ENCODE measurements around the gene ANXA6. TPM values are rescaled to one million over a fixed set of nuclear protein-coding genes. Genes with fewer than 3 reads are reported as not detected.

ANXA6 gene
- total and polyA plus RNA-seq, 2 of the 4 experiments (the other 2 are of a cell fraction) = 355 to 610 TPM

GRCh38 chr5:151186052-151186451, 28.5 kb upstream of the ANXA6 start:
- no peak overlapping the region for H2BK120ac ChIP-seq (ENCODE audit: low read depth, low read length)
- H3K9ac ChIP-seq (ENCODE audit: low read depth, low read length) = no peak overlapping the region
- H3K14ac ChIP-seq (replicated peaks; ENCODE audit: low read depth, low read length) = no peak overlapping the region
- no peak overlapping the region for H4K91ac ChIP-seq (ENCODE audit: insufficient read depth, low read depth, low read length)
- no peak overlapping the region for H3K27ac ChIP-seq (ENCODE audit: insufficient read depth, low read length)
- dilution Hi-C loops (cut with HindIII; ENCODE audit: low sequenced_read_pairs, unreplicated experiment) = no loop called here
- TF ChIP-seq FOS (IDR thresholded peaks at IDR 0.05; ENCODE audit: low read depth, low read length) = no peak
- TF ChIP-seq, protein P1, sequence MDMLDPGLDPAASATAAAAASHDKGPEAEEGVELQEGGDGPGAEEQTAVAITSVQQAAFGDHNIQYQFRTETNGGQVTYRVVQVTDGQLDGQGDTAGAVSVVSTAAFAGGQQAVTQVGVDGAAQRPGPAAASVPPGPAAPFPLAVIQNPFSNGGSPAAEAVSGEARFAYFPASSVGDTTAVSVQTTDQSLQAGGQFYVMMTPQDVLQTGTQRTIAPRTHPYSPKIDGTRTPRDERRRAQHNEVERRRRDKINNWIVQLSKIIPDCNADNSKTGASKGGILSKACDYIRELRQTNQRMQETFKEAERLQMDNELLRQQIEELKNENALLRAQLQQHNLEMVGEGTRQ (IDR thresholded peaks at IDR 0.05; ENCODE audit: low read depth, low read length) = no peak
- TF ChIP-seq MAZ (IDR thresholded peaks at IDR 0.05; ENCODE audit: borderline replicate concordance, low read depth, low read length) = no peak
- TF ChIP-seq SMC3 (IDR thresholded peaks at IDR 0.05; ENCODE audit: low read depth, low read length) = no peak
- no peak for TF ChIP-seq RFX5 (IDR thresholded peaks at IDR 0.05; ENCODE audit: low read depth, low read length)
- no peak for TF ChIP-seq CHD1 (IDR thresholded peaks at IDR 0.05; ENCODE audit: low read depth, low read length)
- TF ChIP-seq POLR2A (IDR thresholded peaks at IDR 0.05; ENCODE audit: low read depth, low read length) = no peak
- no peak for TF ChIP-seq MXI1 (IDR thresholded peaks at IDR 0.05; ENCODE audit: borderline replicate concordance, low read depth, low read length)
- no peak for TF ChIP-seq CEBPB (IDR thresholded peaks at IDR 0.05; ENCODE audit: low read depth, low read length)
- no peak for TF ChIP-seq RCOR1 (IDR thresholded peaks at IDR 0.05; ENCODE audit: insufficient replicate concordance, low read length)
- TF ChIP-seq, protein P2, sequence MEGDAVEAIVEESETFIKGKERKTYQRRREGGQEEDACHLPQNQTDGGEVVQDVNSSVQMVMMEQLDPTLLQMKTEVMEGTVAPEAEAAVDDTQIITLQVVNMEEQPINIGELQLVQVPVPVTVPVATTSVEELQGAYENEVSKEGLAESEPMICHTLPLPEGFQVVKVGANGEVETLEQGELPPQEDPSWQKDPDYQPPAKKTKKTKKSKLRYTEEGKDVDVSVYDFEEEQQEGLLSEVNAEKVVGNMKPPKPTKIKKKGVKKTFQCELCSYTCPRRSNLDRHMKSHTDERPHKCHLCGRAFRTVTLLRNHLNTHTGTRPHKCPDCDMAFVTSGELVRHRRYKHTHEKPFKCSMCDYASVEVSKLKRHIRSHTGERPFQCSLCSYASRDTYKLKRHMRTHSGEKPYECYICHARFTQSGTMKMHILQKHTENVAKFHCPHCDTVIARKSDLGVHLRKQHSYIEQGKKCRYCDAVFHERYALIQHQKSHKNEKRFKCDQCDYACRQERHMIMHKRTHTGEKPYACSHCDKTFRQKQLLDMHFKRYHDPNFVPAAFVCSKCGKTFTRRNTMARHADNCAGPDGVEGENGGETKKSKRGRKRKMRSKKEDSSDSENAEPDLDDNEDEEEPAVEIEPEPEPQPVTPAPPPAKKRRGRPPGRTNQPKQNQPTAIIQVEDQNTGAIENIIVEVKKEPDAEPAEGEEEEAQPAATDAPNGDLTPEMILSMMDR (conservative IDR thresholded peaks at IDR 0.05; ENCODE audit: low read depth, low read length) = no peak
- no peak for TF ChIP-seq MAFK (IDR thresholded peaks at IDR 0.05; ENCODE audit: low read depth, low read length)
- no CpG with 5 or more reads among the region's 5 CpGs for whole genome bisulfite sequencing, 2 experiments (ENCODE audit: extremely low coverage in 2 of 2, insufficient read length in 1 of 2)
- H3K4me3 ChIP-seq (ENCODE audit: insufficient read depth, low read depth, low read length) = no peak overlapping the region
- ATAC-seq (ENCODE audit: low read depth) (no peak), DNase-seq (no peak)
- H3K36me3 ChIP-seq (ENCODE audit: control insufficient read depth, insufficient read depth, low read length) = no peaks in the 10 kb centered on the region
- no TSS peak for BruUV-seq (replicated peaks)
- H2BK15ac ChIP-seq (ENCODE audit: low read depth, low read length) = no peak overlapping the region
- H3K56ac ChIP-seq (ENCODE audit: extremely low read depth, insufficient read depth, low read length) = no peak overlapping the region
- POLR2A ChIA-PET (ENCODE audit: unreplicated experiment) = no interaction called here
- no peak overlapping the region for H4K5ac ChIP-seq (ENCODE audit: low read depth, low read length)
- no peak overlapping the region for H3K18ac ChIP-seq (ENCODE audit: low read depth, low read length)
- peaks cover 2% of the 10 kb centered on the region; the same call in 1 of the 2 replicates for H3K4me1 ChIP-seq (ENCODE audit: control insufficient read depth, insufficient read depth, low read length)
- CTCF ChIA-PET = no interaction called here
- intact Hi-C loops (cut with micrococcal nuclease) = no loop called here
- no peak overlapping the region for H3K4me2 ChIP-seq (ENCODE audit: low read depth, low read length)
- in situ Hi-C loops (cut with MboI; ENCODE audit: low sequenced_read_pairs) = no loop called here
- no peak overlapping the region for H2AK5ac ChIP-seq (ENCODE audit: low read depth, low read length)
- H3K4ac ChIP-seq (ENCODE audit: low read depth, low read length) = no peak overlapping the region
- H3K23ac ChIP-seq (ENCODE audit: low read depth, low read length) = no peak overlapping the region
- H2AK9ac ChIP-seq (replicated peaks; ENCODE audit: low read depth, low read length, poor library complexity) = no peak overlapping the region
- H2BK5ac ChIP-seq (ENCODE audit: low read depth, low read length, poor library complexity, severe bottlenecking) = no peak overlapping the region
- H2BK20ac ChIP-seq (ENCODE audit: low read depth, low read length) = no peak overlapping the region
- H3K9me3 ChIP-seq (ENCODE audit: control insufficient read depth, insufficient read depth, low read length) = no peaks in the 10 kb centered on the region
- H4K8ac ChIP-seq (ENCODE audit: low read depth in 2 of 2, low read length in 2 of 2) = no peak overlapping the region
- H3K79me1 ChIP-seq (ENCODE audit: low read depth in 1 of 2, low read length in 2 of 2) = no peaks in the 10 kb centered on the region
- no peak overlapping the region for H2AFZ ChIP-seq (replicated peaks; ENCODE audit: low read length, poor library complexity)
- H3K9me1 ChIP-seq (ENCODE audit: insufficient read depth, low read length) = no peaks in the 10 kb centered on the region
- peaks cover 4% of the 10 kb centered on the region for H3K27me3 ChIP-seq (ENCODE audit: control insufficient read depth, insufficient read depth, low read length)
- no peaks in the 10 kb centered on the region for H4K20me1 ChIP-seq (ENCODE audit: insufficient read depth, low read length)

Data from IMR-90 (cell line).